GM12864 (cell line): Measurements from ENCODE around the gene CFAP92.

ENCODE experiments used
- DNase-seq: peaks from one replicate; pipeline ENCODE4 v3.0.0-alpha.2; 2011; ENCODE audit warnings: low read depth
- H3K4me3 ChIP-seq: 2 replicates; pipeline ENCODE4 v1.5.1; 2011; ENCODE audit warnings: mild to moderate bottlenecking, low read depth, low read length, control low read depth
- TF ChIP-seq, protein P1 (sequence below): IDR thresholded peaks from 2 replicates; pipeline ENCODE4 v1.5.1; 2011; ENCODE audit warnings: low read depth, mild to moderate bottlenecking, moderate library complexity, low read length, control low read depth, inconsistent platforms; ENCODE audit errors: missing control alignments

CFAP92 gene

DNA sequence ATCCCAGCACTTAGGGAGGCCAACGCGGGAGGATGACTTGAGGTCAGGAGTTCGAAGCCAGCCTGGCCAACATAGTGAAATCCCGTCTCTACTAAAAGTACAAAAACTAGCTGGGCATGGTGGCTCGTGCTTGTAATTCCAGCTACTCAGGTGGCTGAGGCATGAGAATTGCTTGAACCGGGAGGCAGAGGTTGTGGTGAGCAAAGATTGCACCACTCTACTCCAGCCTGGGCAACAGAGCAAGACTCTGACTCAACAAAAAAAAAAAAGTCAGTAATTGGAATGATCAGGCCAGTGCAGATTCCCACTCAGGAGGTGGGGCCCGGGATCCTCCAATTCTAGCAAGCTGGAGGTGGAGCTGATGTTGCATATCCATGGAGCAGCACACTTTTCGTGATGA, 5.6 kb downstream of the CFAP92 start:
- TF ChIP-seq, protein P1, sequence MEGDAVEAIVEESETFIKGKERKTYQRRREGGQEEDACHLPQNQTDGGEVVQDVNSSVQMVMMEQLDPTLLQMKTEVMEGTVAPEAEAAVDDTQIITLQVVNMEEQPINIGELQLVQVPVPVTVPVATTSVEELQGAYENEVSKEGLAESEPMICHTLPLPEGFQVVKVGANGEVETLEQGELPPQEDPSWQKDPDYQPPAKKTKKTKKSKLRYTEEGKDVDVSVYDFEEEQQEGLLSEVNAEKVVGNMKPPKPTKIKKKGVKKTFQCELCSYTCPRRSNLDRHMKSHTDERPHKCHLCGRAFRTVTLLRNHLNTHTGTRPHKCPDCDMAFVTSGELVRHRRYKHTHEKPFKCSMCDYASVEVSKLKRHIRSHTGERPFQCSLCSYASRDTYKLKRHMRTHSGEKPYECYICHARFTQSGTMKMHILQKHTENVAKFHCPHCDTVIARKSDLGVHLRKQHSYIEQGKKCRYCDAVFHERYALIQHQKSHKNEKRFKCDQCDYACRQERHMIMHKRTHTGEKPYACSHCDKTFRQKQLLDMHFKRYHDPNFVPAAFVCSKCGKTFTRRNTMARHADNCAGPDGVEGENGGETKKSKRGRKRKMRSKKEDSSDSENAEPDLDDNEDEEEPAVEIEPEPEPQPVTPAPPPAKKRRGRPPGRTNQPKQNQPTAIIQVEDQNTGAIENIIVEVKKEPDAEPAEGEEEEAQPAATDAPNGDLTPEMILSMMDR = no peak

DNA sequence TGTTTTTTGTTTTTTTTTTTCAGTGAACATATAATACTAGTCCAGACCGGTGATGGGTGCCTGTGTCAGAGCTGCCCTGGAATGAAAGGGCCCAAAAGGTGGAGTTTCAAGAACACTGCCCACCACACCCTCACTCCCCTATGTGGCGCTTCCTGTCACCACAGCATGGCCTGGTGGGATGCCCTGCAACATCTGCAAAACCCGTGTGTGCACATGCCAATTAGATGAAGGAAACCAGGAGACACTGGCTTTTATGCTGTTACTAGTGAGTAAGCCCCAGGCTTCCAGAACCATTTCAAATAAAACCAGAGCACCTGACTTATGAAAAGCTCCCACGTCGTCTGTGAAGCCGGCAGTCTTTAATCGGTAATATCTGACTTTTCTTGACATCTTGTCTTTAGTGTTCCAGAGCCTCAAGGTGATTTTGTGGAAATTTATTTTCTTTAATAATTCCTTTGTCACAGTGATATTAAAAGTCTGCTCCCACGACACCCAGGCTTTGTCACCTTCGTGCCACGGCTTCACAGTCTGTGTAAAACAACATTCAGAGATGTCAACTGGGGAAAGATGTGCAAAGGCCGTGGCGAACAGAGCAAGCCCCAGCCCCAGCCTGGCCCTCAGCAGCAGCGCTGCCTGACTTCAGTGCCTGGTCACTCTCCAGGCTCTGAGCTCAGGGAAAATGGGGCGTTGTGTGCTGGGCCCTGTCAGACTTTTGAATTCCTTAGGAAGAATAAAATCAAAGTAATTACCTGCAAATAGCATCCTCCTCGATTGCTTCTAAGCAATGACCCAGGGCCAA, 6.4 kb downstream of the CFAP92 start:
- no peak for DNase-seq

More for the DNA sequence above, 5.6 kb downstream of the CFAP92 start:
- no peak overlapping the region for H3K4me3 ChIP-seq
- no peak for DNase-seq

DNA sequence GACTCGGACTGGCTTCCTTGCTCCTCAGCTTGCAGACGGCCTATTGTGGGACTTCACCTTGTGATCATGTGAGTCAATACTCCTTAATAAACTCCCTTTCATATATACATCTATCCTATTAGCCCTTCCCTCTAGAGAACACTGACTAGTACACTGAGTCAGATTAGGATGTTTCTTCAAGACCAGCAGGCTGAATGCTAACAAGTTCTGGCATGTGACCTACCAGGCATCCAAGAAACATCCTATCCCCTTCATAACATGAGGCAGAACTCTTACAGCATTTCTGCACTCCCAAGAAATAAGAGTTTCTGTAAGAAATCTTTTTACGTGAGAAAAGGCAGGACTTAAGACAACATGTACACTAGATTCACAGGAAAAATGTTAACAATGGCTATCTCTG, 9.3 kb downstream of the CFAP92 start:
- no peak for DNase-seq
- TF ChIP-seq, protein P1 = no peak

More for the DNA sequence above, 6.4 kb downstream of the CFAP92 start:
- no peak overlapping the region for H3K4me3 ChIP-seq
- TF ChIP-seq, protein P1 = no peak

DNA sequence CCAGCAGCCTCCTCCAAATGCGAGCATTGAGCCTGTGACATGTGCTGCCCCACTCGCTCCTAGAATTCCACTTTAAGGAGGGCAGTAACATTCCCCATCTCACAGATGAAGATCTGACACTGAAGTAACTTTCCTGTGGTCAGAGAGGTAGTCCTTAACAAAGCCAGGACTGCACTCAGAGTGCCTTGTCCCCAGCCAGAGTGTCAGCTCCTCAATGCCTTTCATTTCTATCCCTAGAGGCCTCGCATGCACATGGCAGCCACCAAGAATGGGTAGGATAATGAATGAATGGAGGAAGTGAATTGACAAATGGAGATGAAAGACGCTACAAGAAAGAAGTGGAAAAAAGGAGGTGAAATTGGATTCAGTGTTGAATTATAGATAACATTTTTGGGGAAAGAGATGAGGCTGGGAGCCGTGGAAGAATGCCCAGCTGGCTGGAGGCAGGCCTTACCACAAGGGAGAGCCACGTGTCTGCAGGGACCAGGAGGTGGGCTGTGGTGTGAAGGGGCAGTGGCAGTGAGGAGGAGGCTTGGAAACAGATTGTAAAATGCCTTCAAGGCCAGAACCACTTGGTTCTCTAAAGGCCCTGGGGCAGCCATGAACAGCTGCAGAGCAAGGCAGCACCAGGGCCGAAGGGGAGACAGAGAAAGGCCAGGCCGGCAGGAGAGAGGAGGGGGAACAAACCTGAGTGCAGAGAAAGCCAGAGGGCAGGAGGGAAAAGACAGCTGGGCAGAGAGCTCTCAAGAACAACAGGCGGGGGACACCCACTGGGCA, 10.4 kb downstream of the CFAP92 start:
- no peak overlapping the region for H3K4me3 ChIP-seq
- no peak for DNase-seq
- TF ChIP-seq, protein P1 = no peak

More for the DNA sequence above, 9.3 kb downstream of the CFAP92 start:
- no peak overlapping the region for H3K4me3 ChIP-seq

DNA sequence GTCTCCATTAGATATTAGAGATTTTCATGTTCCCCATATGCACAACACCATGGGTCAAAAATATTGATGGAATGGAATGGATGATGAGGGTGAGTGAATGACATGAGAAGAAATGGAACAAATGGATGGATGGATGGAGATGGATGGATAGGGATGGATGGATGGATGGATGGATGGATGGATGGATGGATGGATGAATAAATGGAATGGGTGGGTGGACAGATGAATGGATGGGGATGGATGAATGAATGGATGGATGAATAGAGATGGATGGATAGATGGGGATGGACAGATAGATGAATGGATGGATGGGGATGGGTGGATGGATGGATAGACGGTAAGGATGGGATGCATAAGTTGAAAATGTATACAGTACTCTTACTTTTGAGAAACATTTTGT, 18.6 kb downstream of the CFAP92 start:
- TF ChIP-seq, protein P1 = no peak
- H3K4me3 ChIP-seq = no peak overlapping the region
- no peak for DNase-seq

DNA sequence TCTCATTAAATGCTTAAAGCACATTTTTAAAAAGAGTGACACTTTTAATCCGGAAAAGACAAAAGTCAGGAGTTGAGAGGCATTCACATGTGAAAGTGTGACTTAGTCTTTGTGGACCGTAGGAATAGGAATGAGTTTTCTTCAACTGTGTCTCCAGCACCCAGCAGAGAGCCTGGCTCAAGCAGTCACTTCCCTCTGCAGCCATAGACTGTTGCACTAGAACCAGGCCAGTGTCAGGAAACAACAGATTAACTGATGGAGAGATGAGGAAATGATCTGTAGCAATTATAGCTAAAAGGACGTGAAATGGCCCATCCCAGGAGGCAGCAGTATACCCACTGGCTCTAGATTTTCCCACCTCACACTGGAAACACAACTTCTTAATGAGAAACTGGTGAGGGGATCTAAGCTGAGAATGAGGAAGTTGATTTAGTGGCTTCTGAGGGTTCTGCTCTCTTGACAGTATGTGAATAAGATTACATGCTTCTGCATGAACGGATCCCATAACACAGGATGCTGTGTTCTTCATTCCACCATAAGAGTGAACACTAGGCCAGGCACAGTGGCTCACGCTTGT, 19.8 kb downstream of the CFAP92 start:
- no peak overlapping the region for H3K4me3 ChIP-seq
- DNase-seq = no peak
- TF ChIP-seq, protein P1 = no peak
